COR-L47 (cell line): Measurements from ENCODE around the gene FNDC11.

Experiments
- DNase-seq: peaks from one replicate; lab custom pipeline; 2025; lab: John Stamatoyannopoulos, UW

FNDC11 gene

DNA sequence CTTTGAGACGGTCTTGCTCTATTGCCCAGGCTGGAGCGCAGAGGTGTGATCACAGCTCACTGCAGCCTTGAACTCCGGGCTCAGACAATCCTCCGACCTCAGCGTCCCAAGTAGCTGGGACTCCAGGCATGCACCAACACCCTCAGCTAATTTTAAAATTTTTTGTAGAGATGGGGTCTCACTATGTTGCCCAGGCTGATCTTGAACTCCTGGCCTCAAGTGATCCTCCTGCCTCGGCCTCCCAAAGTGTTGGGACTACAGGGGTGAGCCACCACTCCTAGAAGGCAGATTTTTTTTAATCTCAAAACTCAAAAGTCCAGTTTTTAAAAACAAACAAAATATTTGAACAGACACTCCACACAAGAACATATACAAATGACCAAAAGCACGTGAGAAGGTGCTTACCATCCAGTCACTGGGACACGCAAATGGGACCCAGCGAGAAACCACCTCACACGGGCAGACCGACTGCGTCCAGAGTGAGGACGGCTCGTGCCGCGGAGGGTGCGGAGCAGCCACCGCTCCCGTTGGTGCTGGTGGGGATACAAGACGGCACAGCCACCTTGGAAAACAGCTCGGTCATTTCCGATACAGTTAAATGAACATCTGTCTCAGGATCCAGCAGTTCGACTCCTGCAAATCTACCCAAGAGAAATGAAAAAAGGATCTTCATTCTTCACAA lies 28.6 kb downstream of the FNDC11 start:
- DNase-seq = no peak

DNA sequence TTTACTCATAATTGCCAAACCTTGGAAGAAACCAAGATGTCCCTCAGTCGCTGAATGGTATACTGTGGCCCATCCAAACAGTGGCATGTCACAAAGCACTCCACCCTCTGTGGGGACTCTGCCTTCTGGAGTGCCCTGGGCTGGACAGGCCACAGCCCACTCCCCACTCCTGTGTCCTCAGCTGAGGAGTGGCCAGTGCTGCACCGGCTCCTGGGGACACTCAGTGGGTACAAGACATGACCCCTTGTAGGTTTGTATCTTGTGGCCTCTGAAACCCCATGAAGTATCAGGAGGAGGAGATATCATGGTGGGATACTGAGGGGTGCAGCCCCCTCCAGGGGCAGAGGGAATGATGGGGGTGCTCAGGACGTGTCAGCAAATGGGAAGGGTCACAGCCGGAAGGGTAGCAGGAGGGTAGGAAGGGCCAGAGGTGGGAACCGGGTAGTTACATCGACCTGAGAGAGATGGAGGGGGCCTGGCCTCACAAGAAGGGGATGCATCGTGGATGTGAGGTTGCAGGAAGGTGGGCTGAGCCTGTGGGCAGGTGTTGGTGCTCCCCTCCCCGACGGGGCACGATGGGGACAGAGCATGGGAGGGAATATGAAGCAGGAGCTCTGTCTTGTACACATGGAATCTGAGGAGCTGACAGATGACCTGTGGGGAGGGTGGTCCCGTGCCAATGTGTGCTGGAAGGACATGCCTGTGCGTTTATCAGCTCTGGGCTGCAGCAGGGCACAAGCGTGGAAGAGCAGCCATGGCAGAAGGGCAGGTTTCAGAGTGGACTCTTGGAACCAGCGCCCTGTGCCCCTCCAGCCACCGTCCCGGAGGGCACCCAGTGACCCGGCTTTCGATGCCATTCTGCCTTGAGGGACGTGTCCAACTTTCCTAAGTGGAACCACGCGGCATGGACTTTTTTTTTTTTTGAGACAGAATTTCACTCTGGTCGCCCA lies 31.9 kb downstream of the FNDC11 start:
- DNase-seq = no peak

DNA sequence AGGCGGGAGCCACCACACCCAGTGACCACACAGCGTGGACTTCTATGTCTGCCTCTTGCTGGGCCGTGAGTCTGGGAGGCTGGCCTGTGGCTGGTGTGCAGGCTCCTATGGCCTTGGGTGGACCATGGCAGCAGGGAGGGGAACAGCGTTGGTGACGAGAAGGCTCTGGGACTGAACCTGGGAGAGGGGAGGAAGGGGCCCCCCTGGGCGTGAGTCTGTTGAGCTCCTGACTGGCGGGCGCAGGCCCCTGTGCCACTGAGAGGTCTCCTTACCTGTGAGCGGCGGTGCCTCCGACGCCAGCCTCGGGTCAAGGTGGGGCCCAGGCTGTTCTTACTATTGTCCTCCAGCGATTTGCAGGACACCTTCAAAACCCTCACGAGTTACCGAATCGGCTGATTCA lies 32.8 kb downstream of the FNDC11 start:
- no peak for DNase-seq

DNA sequence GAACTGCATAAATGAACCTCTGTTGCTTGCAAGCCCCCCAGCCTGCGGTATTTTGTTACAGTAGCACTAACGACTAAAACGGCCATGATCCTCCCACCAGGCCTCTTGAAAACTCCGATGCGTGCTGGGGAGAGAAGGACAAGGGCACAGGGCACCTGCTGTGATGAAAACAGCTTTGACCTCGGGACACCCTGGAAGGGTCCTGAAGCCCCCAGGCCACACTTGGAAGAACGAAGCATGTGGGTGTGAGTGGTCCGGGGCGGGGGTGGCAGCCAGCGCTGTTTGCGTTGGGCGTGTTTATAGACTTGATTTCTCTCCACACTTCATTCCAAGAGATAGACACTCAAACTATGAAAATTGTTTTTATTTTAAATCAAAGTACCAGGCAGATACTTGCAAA lies 33.3 kb downstream of the FNDC11 start:
- DNase-seq = no peak

DNA sequence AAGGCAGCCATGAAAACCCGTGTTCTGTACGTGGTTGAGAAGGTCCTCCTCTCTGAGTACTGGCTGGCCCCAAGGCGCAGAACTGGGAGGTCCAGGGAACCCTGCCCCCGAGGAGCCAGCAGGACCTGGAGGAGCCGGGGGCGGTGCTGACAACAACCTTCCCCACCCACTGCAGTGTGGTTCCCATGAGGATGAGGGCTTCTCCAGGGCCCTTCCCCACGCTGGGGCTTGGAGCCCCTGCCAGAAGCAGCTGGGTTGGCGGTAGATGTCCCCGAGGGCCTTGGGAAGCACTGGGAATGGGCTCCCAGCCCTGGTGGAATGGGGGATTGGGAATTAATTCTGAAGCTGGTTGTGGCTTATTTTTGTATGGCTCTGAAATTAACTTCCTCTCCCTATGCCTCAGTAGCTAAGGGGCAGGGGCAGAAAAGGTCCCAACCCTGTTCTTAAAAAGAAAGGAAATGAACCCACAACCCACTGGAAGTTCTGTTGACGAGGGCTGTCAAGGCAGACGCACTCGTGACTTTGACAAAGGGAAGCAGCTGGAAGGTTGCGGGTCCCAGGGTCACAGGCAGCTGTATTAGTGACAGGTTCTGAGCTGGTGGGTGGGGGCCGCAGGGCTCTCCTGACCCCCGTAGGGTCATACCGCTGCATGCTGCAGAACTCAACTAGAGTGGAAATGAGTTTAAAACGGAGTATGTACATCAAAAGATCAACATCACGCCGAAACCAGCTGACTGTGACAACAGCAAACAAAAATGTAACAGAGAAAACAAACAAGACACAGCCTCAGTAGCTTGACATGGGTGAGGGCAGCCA lies 34.0 kb downstream of the FNDC11 start:
- DNase-seq = no peak

DNA sequence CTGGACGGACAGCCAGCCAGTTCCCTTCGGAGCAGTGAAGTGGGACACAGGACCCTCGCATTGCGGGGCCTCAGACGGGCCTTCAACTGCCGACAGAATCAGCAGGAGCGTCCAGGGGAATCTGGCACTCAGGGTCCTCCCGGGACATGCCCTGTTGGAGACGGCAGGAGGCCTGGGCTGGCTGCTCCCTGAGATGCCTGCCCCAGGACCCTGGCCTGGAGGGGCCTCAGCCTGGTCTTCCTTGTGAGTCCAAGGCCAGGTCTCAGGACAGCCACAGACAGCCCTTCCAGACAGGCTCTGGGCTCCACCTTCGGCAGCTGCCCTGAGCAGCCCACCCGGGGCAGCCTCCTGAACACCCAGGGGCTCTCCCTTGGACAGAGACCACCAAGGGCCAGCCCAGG lies 34.7 kb downstream of the FNDC11 start:
- no peak for DNase-seq

DNA sequence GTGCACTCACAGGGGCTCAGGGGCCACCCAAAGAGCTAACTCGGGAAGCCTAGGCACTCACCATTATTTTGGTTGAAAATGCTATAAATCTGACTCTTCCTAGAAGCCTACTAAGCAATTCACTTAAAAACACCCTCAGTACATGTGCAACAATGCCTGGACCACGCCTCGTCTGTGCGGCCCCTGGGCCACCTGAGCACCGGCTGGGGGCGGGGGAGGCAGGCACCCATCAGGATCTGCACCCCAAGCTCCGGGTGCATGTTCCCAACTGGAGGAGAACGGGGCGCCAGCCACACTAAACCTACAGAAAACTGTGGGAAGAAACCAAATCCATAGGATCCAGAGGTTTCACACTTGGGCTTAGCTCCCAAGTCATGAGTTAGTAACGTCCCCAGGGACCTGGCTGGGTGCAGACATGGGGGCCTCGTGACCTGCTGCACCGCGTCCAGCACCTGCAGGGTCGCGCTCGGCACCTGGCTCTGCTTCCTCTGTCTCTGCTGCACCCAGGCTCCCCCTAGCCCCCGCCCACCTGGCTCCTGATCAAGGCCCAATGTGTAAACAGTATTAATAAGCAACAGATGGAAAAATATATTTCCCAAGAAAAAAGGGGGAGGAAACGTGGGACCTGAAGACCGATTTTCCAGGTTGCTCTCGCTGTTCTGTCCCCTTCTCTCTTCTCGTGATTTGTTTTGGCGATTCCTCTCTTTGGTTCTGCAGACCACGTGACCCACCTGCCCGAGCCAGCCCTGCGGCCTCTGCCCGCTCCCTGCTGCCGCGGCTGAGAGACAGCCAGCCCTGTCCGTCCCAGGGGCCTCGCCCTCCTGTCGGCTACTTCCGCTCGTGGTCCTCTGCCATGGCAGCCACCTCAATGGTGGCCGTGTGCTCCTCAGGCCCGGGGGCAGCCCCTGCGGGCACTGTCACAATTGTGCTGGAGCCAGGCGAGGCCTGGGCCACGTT lies 35.6 kb downstream of the FNDC11 start:
- no peak for DNase-seq

DNA sequence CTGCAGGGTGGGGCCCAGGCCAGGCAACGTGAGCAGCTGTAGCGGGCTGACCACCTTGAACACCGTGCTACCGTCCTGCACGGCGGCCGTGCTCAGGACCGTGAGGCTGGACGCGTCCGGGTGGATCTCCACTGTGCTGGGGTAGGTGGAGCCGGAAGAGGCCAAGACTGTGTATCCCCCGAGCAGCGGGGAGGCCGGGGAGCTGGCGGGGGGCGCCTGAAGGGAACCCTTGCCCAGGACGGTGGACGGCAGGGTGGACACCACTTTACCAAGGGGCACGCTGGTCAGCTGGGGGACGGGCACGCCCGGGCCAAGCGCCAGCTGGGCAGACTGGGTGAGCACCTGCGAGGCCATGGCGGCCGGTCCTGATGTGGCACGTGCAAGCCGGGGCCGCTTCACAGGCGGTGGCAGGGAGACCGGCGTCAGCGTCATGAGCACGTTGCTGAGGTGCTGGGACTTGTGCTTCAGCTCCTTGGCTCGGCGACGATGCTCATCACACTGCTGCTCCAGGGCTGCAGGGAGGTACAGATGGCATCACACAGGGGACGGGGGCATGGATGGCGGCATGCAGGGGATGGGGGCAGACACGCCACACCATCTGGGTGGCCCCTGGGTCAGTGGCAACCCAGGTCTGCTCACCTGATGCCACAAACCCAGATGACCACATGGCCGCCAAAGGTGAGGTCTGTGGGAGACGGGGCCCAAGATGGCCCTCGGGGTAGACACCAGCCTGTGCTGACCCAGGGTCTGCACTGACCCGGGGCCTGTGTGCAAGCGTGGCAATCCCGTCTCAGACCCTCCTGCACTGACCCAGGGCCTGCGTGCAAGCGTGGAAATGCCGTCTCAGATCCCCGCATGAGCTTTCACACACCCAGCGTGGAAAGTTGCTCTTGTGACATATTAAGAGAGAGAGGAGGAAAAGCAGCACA lies 36.5 kb downstream of the FNDC11 start:
- DNase-seq = no peak

DNA sequence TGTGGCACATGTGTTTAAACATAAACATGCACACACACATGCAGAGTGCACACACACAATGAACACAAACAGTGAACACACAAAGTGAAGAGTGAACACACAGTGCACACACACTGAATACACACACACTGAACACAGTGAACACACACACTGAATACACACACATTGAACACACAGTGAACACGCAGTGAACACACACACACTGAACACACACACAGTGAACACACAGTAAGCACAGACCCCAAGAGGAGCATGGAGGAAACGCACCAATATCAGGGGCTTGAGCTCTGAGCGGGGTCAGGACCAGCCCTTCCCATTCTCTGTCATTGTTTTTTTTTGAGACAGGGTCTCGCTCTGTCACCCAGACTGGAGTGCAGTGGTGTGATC lies 37.2 kb downstream of the FNDC11 start:
- DNase-seq = no peak

DNA sequence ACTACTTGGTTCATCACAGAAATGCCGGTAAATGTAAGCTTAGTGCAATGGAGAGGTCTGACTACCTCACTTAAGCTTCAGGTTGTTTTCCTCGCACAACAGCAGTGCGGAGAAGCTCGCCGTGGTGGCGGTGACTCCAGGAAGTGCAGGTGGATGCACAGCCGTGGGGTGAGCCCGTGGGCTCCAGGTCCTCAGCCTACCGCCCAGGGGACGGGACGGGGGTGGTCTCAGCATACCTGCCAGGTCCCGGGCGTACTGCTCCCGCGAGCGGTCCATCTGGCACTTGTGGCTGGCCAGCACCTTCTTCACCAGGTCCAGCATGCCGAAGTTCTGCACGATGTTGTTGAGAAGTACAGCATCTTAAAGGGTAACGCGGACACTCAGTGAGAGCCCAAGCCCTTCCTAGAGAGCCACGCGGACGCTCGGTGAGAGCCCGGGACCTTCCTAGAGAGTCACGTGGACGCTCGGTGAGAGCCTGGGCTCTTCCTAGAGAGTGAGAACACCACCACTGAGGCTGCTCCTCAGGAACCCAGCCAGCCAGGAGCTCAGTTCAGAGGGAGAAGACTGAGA lies 37.9 kb downstream of the FNDC11 start:
- DNase-seq = no peak

DNA sequence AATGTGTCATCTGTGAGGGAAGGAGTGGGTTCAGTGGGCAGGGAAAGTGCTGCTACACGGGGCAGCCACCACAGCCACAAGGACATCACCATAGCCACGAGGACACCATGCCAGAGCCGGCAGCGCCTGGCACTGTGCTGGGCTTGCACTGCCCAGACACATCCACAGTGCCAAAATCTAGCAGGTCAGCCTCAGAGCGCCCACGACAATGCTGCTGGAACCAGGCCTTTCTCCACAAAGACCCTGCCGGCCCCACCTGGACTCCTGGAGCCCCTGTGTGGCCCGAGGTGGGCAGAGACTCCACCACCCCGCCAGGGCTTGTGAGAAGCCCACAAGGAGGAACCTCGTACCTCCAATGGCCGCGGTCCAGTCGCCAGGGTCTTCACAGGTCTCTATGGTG lies 38.7 kb downstream of the FNDC11 start:
- no peak for DNase-seq

DNA sequence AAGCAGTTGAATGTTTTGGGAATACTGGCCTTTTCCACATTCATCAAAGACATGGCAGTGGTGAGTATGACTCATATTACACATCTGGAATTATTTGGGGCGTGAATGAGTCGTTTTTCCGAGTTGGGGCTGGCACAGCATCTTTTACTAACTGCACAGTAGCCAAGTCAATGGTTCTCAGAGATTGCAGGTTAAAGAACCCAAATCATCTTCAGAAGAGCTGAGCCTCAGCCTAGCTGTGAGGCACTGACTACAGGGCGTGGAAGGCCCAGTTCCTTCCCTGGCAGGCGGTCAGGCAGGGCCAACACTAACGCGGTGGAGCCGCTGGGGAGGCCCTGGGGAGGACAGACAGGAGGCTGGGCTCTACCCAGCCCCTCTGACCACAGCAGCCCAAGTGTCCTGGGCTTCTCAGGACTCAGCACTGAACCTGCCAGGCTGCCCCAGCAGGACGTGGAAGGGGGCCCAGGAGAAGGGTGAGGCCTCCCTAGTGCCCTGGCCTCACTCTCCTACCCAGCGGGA lies 40.1 kb downstream of the FNDC11 start:
- DNase-seq = no peak

DNA sequence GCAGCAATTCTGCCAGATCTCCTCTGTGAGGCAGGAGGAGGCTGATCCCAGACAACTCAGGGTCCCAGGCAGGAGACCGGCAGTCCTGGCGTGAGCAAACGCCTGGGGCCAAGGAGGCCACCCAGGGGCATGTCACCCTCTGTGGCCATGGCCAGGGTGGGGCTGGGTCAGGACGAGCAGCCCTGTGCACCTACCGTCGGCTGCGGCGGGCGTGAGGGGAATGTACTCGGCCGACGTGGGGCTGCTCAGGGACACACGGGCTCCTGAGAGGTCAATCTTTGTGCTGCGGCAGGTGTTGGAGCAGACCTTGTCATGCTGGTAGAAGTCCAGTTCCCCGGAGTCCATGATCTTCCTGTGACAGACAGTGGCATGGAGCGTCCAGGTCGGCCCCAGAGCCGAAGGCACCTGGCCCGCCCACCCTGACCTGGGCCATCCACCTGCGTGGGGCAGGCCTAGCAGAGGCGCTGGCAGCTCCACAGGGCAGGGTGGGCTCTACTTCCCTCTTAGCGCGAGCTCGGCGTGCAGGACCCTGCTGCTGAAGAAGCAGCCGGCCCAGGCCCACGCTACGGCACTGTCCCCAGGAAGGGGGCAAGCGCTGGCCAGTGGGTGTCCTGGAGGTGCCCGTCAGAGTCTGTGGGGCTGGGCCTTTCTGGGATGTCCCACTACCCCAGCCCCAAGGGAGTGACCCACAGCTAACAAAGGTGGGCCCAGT lies 41.6 kb downstream of the FNDC11 start:
- no peak for DNase-seq

DNA sequence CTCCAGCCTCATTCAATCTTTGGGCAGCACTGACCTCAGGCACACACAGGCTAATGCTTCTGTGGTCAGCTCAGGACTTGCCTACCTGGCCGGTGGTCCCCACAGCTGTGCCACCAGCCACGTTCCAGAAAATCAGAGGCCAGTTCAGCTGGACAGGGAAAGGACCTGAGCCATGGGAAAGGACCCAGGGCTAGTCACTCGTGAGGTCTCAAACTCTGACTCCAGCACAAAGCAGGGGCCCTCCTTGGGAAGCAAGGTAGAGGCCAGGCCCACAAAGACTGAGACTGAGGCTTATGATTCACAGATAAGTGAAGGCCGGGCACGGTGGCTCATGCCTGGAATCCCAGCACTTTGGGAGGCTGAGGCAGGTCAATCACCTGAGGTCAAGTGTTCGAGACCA lies 42.5 kb downstream of the FNDC11 start:
- no peak for DNase-seq

DNA sequence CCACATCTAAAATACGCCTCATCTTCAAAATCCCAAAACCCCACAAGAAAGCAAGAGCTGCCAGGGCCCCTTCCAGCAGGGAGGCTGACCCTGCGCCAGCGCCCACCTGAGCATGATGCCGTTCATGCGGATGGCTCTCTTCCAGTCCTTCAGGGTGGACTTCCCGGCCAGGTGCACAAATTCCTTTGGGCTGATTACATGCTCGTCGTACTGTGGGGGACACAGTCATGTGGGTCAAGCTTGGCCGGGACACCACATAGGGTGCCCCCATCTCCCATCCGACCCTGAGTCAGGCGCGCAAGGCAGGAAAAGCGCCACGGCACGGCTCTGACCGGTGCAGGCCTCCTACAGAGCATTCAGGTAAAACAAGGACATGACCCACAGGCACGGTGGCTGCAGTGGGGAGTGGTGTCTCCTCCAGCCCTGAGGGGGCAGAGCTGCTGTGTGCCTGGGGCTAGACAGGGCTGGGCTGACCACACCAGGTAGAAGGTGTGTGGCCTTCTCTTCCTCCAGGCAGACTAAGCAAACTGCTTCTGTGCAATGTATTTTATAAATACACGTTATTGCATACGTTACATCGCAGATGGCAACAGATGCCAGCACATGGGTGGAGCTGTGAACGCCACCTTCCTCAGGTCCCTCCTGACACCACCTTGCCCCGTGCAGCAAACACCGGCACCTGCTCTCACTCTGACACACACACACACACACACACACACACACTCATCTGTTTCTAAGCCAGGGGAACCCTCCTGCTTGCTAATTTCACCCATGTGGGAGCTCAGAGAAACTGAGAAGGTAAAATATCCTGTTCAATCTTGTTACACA lies 43.9 kb downstream of the FNDC11 start:
- DNase-seq = no peak

DNA sequence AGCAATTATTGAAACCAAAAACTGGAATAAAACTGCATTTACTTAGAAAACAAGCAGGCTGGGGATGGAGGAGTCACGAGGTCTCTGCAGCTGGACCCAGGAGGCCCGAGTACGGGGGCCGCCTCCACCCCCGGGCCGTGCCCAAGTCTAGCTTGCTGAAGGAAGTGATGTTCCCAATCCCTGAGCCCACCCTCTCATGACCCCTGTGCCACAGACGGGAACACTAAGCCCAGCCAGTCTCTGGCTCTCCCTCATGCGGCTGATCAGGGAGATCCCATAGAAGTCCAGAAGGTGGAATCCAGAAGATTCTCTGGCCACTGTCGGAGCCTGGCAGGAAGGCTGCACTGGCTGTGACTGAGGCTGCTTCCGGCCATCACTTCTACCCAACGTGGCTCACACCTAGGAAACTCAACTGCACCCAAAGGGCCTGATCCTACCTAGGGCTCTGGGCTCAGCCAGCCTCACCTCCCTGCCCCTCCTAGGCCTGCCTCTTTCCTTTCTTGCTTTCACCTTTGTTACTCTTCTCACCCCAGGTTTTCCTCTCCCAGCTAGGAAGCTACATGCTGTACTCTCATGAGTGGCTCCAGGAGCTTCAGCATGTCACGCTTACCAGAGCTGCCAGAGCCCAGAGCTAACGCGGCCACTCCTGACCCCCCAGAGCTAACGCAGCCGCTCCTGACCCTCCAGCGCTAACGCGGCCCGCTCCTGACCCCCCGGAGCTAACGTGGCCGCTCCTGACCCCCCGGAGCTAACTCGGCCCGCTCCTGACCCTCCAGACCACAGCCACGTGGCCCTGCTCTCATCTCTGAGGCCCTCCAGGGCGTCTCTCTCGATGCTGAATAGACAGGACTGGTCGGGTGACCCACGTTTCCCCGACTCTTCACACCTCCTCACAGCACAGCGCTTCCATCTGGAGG lies 44.8 kb downstream of the FNDC11 start:
- no peak for DNase-seq

DNA sequence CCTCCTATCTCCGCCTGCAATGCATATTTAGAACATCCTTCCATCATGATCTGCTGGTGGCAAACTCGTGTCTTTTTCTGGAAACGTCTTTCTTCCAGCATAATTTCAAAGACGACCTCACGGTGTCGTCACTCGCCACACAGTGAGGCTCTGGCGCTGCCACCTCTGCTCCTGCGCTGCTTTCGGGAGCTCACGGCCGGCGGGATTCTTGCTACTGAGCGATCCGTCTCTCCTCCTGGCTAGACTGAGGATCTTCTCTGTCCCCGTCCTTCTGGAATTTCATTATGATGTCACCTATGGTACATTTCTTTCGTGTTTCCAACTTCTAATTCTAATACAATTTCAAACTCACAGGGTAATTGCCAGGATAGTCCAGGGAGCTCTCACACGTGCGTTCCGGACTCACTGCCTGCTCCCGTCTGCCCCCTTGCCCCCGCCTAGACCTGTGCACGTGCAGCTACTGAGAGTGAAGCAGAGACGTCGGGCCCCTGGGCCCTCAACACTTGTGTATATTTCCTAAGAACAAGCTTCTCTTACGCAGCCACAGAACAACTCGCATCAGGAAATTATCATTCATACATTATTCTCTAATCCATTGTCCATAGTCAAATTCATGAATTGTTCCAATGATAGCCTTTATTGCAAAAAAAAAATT lies 45.6 kb downstream of the FNDC11 start:
- no peak for DNase-seq
